ENCODE results near the gene EBNA1BP2.

The EBNA1BP2 gene

DNA sequence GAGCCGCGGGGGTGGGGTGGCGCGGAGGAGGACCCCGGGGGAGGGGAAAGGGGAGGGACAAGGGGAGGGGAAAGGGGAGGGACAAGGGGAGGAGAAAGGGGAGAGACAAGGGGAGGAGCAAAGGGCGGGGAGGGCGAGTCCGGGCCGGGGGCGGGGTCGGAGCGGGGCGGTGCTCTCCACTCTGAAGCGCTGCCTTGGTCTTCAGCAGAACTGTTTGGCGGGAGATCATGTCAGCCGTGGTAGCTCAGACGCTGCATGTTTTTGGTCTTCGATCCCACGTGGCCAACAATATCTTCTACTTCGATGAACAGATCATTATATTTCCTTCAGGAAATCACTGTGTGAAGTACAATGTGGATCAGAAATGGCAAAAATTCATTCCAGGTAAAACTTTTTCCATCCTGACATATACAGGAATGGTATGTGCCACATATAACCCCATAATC is 460 bp upstream of the EBNA1BP2 start:
- peak overlapping the region; percentile 42; the same call in 1 of the 2 replicates for H3K27ac ChIP-seq
- TF ChIP-seq, protein P1, sequence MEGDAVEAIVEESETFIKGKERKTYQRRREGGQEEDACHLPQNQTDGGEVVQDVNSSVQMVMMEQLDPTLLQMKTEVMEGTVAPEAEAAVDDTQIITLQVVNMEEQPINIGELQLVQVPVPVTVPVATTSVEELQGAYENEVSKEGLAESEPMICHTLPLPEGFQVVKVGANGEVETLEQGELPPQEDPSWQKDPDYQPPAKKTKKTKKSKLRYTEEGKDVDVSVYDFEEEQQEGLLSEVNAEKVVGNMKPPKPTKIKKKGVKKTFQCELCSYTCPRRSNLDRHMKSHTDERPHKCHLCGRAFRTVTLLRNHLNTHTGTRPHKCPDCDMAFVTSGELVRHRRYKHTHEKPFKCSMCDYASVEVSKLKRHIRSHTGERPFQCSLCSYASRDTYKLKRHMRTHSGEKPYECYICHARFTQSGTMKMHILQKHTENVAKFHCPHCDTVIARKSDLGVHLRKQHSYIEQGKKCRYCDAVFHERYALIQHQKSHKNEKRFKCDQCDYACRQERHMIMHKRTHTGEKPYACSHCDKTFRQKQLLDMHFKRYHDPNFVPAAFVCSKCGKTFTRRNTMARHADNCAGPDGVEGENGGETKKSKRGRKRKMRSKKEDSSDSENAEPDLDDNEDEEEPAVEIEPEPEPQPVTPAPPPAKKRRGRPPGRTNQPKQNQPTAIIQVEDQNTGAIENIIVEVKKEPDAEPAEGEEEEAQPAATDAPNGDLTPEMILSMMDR (IDR thresholded peaks at IDR 0.05): no peak
- no peak for TF ChIP-seq ZFX (IDR thresholded peaks at IDR 0.05; ENCODE audit: borderline replicate concordance)

GRCh38 chr1:43171312-43171875 is 696 bp downstream of the EBNA1BP2 start:
- peak overlapping the region; percentile 42 for H3K27ac ChIP-seq
- TF ChIP-seq, protein P1 (IDR thresholded peaks at IDR 0.05): no peak
- no peak for TF ChIP-seq ZFX (IDR thresholded peaks at IDR 0.05; ENCODE audit: borderline replicate concordance)

GRCh38 chr1:43165765-43166164 is 6.3 kb downstream of the EBNA1BP2 start:
- TF ChIP-seq, protein P1 (IDR thresholded peaks at IDR 0.05): no peak
- TF ChIP-seq ZFX (IDR thresholded peaks at IDR 0.05; ENCODE audit: borderline replicate concordance): no peak
- no peak overlapping the region for H3K27ac ChIP-seq

DNA sequence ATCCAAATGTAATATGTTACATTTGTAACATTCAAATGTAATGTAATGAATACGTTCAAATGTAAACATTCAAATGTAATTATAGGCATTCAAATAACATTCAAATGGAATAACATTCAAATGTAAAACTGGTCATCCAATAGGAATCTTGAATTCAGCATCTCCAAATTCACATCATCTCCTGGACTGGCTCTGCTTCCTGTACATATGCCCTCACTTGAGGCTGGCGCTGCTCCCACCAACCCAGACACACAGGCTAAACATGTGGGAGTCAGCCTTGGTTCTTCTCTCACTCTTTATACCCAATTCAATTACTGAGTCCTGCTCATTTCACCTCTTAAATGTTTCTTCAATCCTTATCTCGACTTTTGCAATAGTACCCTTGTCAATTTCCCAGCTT is 6.9 kb downstream of the EBNA1BP2 start:
- TF ChIP-seq, protein P1 (IDR thresholded peaks at IDR 0.05): no peak
- TF ChIP-seq ZFX (IDR thresholded peaks at IDR 0.05; ENCODE audit: borderline replicate concordance): no peak

GRCh38 chr1:43156026-43156425 is 16.1 kb downstream of the EBNA1BP2 start:
- TF ChIP-seq ZFX (IDR thresholded peaks at IDR 0.05; ENCODE audit: borderline replicate concordance): no peak
- TF ChIP-seq, protein P1 (IDR thresholded peaks at IDR 0.05): no peak
- no peak overlapping the region for H3K27ac ChIP-seq

More for the DNA sequence above, 6.9 kb downstream of the EBNA1BP2 start:
- no peak overlapping the region for H3K27ac ChIP-seq

DNA sequence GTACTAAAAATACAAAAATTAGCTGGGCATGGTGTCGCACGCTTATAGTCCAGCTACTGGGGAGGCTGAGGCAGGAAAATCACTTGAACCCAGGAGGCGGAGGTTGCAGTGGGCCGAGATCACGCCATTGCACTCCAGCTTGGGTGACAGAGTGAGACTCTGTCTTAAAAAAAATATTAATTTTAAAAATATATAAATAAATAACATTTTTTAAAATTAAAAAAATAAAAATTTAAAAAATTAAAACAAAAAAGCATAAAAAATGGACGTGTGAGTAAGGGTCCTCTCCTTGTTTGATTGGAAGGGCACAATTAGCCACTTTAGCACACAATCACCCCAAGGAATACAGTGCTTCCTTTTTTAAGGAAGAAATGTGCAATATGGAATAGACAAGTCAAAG is 18.6 kb downstream of the EBNA1BP2 start:
- TF ChIP-seq, protein P1 (IDR thresholded peaks at IDR 0.05): no peak
- no peak for TF ChIP-seq ZFX (IDR thresholded peaks at IDR 0.05; ENCODE audit: borderline replicate concordance)

GRCh38 chr1:43152866-43153265 is 19.2 kb downstream of the EBNA1BP2 start:
- no peak overlapping the region for H3K27ac ChIP-seq
- TF ChIP-seq ZFX (IDR thresholded peaks at IDR 0.05; ENCODE audit: borderline replicate concordance): no peak
- TF ChIP-seq, protein P1 (IDR thresholded peaks at IDR 0.05): no peak

More for the DNA sequence above, 18.6 kb downstream of the EBNA1BP2 start:
- no peak overlapping the region for H3K27ac ChIP-seq
